ENCODE results near the gene COL25A1.

DNA sequence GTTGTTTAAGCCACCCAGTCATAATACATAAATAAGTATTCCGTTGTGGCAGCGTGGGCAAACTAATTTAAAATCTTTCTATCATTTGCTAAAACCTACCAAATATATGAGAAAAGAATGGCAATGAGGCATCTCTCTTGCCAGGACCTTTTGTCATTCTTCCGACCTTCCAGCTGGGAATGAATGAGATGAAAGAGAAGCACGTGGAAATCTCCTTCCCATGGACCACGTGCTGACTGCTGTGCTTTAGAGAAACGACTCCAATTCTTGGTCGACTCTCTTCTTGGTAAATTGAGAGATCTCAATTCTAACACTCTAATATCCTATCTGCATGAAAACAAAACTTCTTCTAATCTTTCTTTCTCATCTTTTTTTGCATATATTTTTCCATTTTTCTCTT is 116.5 kb downstream of the COL25A1 start:
- TF ChIP-seq, protein P1, sequence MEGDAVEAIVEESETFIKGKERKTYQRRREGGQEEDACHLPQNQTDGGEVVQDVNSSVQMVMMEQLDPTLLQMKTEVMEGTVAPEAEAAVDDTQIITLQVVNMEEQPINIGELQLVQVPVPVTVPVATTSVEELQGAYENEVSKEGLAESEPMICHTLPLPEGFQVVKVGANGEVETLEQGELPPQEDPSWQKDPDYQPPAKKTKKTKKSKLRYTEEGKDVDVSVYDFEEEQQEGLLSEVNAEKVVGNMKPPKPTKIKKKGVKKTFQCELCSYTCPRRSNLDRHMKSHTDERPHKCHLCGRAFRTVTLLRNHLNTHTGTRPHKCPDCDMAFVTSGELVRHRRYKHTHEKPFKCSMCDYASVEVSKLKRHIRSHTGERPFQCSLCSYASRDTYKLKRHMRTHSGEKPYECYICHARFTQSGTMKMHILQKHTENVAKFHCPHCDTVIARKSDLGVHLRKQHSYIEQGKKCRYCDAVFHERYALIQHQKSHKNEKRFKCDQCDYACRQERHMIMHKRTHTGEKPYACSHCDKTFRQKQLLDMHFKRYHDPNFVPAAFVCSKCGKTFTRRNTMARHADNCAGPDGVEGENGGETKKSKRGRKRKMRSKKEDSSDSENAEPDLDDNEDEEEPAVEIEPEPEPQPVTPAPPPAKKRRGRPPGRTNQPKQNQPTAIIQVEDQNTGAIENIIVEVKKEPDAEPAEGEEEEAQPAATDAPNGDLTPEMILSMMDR (conservative IDR thresholded peaks at IDR 0.05; ENCODE audit: low read depth, low read length), result no peak
- TF ChIP-seq EZH2 (IDR thresholded peaks at IDR 0.05; ENCODE audit: borderline replicate concordance, low read depth, low read length, poor library complexity, severe bottlenecking), result no peak
